DND-41 (cell line): ENCODE measurements around the gene GSTP1.

ENCODE experiments used
- CTCF ChIP-seq: IDR thresholded peaks from 2 replicates; pipeline ENCODE4 v1.5.1; 2012; ENCODE audit warnings: borderline replicate concordance, low read length, moderate library complexity, mild to moderate bottlenecking; ENCODE audit not compliant: poor library complexity, severe bottlenecking; ENCODE audit errors: extremely low read depth
- EZH2 ChIP-seq: IDR thresholded peaks from 3 replicates; pipeline ENCODE4 v1.6.1; 2012; ENCODE audit warnings: borderline replicate concordance, low read depth, mild to moderate bottlenecking, moderate library complexity, low read length, inconsistent platforms; ENCODE audit not compliant: severe bottlenecking

GRCh38 chr11:67606492-67607295 is 23.1 kb downstream of the GSTP1 start, which contains the start of gene NDUFV1:
- TF ChIP-seq EZH2: no peak
- peak; percentile 79 for TF ChIP-seq CTCF
